HFF-Myc (cell line): ENCODE results near the gene MYEOV.

Source experiments
- DNase-seq: peaks from one replicate; pipeline ENCODE4 v3.0.0-alpha.2; 2011; ENCODE audit warnings: low read depth; ENCODE audit errors: extremely low read depth
- H3K4me3 ChIP-seq: replicated peaks from 2 replicates; pipeline ENCODE4 v1.5.1; 2011; ENCODE audit warnings: low read depth, mild to moderate bottlenecking, control low read depth, low read length
- TF ChIP-seq, protein P1 (sequence below): IDR thresholded peaks from 2 replicates; pipeline ENCODE4 v1.5.1; 2012; ENCODE audit warnings: mild to moderate bottlenecking, low read depth, low read length, control low read depth; ENCODE audit errors: missing control alignments

Gene MYEOV

GRCh38 chr11:69296890-69297786 lies 3.2 kb downstream of the MYEOV start:
- peak; percentile 98 for DNase-seq
- TF ChIP-seq, protein P1, sequence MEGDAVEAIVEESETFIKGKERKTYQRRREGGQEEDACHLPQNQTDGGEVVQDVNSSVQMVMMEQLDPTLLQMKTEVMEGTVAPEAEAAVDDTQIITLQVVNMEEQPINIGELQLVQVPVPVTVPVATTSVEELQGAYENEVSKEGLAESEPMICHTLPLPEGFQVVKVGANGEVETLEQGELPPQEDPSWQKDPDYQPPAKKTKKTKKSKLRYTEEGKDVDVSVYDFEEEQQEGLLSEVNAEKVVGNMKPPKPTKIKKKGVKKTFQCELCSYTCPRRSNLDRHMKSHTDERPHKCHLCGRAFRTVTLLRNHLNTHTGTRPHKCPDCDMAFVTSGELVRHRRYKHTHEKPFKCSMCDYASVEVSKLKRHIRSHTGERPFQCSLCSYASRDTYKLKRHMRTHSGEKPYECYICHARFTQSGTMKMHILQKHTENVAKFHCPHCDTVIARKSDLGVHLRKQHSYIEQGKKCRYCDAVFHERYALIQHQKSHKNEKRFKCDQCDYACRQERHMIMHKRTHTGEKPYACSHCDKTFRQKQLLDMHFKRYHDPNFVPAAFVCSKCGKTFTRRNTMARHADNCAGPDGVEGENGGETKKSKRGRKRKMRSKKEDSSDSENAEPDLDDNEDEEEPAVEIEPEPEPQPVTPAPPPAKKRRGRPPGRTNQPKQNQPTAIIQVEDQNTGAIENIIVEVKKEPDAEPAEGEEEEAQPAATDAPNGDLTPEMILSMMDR, result no peak
- no peak overlapping the region for H3K4me3 ChIP-seq

GRCh38 chr11:69297787-69298266 lies 3.9 kb downstream of the MYEOV start:
- TF ChIP-seq, protein P1, result no peak
- H3K4me3 ChIP-seq, result no peak overlapping the region
- no peak for DNase-seq

DNA sequence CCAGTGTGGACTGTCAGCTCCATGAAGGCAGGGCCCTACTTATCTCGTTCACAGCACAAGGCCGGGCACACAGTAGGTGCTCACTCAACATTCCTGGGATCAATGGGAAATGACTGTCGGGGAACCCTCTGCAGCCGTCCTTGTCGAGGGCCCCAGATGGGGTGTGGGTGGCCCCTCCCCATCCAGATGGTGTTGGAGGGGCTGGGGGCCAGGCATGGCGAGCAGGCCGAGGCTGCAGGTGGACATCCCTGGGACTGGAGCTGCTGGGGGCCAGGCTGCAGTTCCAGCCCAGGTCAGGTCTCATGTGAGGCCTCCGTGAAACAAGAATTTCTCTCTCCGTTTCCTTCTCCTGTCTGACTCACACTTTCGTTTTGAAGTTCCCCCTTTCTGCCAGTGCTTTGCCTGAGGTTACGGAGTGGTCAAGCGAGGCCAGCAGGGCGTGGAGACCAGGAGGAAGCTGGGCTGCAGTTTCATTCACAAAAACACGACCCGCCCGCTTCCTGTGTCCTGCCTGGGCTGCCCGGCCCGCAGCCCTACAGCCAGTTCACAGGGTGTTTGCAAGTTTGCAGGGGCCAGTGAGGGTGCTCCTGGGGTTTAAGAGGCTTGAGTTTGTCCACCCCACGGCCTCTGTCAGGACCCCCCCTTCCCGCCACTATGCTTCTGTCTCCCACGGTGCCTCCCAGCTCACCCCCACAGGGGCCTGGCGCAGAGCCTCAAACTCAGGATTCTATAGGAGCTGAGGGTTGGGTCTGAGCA lies 4.5 kb downstream of the MYEOV start:
- H3K4me3 ChIP-seq, result no peak overlapping the region
- TF ChIP-seq, protein P1, result no peak
- no peak for DNase-seq

GRCh38 chr11:69299023-69299461 lies 5.1 kb downstream of the MYEOV start:
- TF ChIP-seq, protein P1, result no peak
- DNase-seq, result no peak
- no peak overlapping the region for H3K4me3 ChIP-seq

GRCh38 chr11:69299572-69299971 lies 5.6 kb downstream of the MYEOV start:
- no peak overlapping the region for H3K4me3 ChIP-seq
- TF ChIP-seq, protein P1, result no peak
- no peak for DNase-seq

- TF ChIP-seq, protein P1, result no peak
- H3K4me3 ChIP-seq, result no peak overlapping the region
- DNase-seq, result no peak
Measured at GRCh38 chr11:69300120-69301060, 6.4 kb downstream of the MYEOV start.
